WTC11 (cell line): Measurements from ENCODE around the gene ETV3.

ENCODE experiments used
- NFYB ChIP-seq: sonication (generic); formaldehyde crosslinking; conservative IDR thresholded peaks from 2 replicates; pipeline ENCODE4 v1.8.0; 2022; ENCODE audit warnings: low read depth, missing genetic modification reagents
- SMAD3 ChIP-seq: sonication (generic); formaldehyde crosslinking; IDR thresholded peaks from 2 replicates; pipeline ENCODE4 v1.8.0; 2022; ENCODE audit warnings: missing genetic modification reagents, mild to moderate bottlenecking, borderline replicate concordance
- SOX15 ChIP-seq: fragments of 250-450 bp; sonication (Bioruptor Pico); IDR thresholded peaks from 2 replicates; pipeline ENCODE4 v1.9.0; 2021; ENCODE audit warnings: mild to moderate bottlenecking
- TF ChIP-seq, protein P1 (sequence below): sonication (generic); formaldehyde crosslinking; IDR thresholded peaks from 2 replicates; pipeline ENCODE4 v1.8.0; 2023; ENCODE audit warnings: missing genetic modification reagents, mild to moderate bottlenecking, borderline replicate concordance
- TF ChIP-seq, protein P2 (sequence below): fragments of 200-600 bp; IDR thresholded peaks from 2 replicates; pipeline ENCODE4 v1.8.0; 2022; ENCODE audit warnings: antibody characterized with exemption
- TF ChIP-seq, protein P3 (sequence below): sonication (generic); formaldehyde crosslinking; IDR thresholded peaks from 2 replicates; pipeline ENCODE4 v1.8.1; 2023; ENCODE audit warnings: mild to moderate bottlenecking, moderate library complexity, missing genetic modification reagents
- TF ChIP-seq, protein P4 (sequence below): sonication (generic); formaldehyde crosslinking; IDR thresholded peaks from 2 replicates; pipeline ENCODE4 v1.8.1; 2022; ENCODE audit warnings: mild to moderate bottlenecking, moderate library complexity, missing genetic modification reagents
- TF ChIP-seq, protein P5 (sequence below): sonication (generic); formaldehyde crosslinking; IDR thresholded peaks from 2 replicates; pipeline ENCODE4 v1.8.1; 2022; ENCODE audit warnings: low read depth, missing genetic modification reagents, borderline replicate concordance
- TF ChIP-seq, protein P6 (sequence below): sonication (generic); formaldehyde crosslinking; IDR thresholded peaks from 2 replicates; pipeline ENCODE4 v1.8.1; 2023; ENCODE audit warnings: mild to moderate bottlenecking, missing genetic modification reagents
- TF ChIP-seq, protein P7 (sequence below): sonication (generic); formaldehyde crosslinking; conservative IDR thresholded peaks from 2 replicates; pipeline ENCODE4 v1.8.1; 2022; ENCODE audit warnings: mild to moderate bottlenecking, missing genetic modification reagents
- TF ChIP-seq, protein P8 (sequence below): sonication (generic); formaldehyde crosslinking; IDR thresholded peaks from 2 replicates; pipeline ENCODE4 v1.8.0; 2022; ENCODE audit warnings: mild to moderate bottlenecking, missing genetic modification reagents
- TF ChIP-seq, protein P9 (sequence below): sonication (generic); formaldehyde crosslinking; IDR thresholded peaks from 2 replicates; pipeline ENCODE4 v1.8.0; 2022; ENCODE audit warnings: mild to moderate bottlenecking, missing genetic modification reagents

DNA sequence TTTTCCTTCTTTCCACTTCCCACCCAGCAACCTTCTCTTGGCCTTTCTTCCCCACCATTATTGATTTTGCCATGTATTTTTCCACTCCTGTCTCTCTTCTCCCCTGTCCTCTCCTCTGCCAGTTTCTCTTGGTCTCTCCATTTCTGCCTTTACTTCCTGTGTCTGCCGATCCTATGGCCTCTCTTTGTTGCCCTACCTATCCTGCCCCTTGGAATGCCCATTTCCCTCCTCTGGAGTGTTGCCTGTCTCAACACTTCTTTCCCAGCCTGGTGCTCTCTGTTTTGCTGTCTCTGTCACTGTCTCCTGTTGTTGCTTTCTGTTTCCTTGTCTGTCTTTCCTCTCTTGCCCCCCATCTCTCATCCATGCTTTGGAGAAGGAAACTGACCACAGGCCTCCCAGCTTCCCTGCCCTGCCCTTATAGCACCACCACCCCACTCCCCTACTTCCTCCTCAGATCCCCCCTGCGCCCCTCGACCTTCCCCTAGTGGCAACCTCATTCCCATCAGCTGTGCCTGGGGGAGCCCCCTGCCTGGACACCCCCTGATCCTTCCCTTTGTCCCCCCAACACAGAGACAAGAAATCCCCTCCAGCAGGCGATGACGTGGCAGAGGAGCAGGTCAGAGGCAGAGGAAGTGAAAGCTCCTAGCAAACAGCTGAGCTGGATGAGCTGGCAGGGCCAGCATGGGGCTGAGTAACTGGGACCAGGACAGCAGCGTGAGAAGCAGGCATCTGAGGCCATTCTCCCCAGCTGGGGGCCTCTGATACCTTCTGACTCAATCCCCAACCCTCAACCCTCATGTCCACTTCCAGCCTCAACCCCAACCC is 32.0 kb downstream of the ETV3 start:
- TF ChIP-seq, protein P1, sequence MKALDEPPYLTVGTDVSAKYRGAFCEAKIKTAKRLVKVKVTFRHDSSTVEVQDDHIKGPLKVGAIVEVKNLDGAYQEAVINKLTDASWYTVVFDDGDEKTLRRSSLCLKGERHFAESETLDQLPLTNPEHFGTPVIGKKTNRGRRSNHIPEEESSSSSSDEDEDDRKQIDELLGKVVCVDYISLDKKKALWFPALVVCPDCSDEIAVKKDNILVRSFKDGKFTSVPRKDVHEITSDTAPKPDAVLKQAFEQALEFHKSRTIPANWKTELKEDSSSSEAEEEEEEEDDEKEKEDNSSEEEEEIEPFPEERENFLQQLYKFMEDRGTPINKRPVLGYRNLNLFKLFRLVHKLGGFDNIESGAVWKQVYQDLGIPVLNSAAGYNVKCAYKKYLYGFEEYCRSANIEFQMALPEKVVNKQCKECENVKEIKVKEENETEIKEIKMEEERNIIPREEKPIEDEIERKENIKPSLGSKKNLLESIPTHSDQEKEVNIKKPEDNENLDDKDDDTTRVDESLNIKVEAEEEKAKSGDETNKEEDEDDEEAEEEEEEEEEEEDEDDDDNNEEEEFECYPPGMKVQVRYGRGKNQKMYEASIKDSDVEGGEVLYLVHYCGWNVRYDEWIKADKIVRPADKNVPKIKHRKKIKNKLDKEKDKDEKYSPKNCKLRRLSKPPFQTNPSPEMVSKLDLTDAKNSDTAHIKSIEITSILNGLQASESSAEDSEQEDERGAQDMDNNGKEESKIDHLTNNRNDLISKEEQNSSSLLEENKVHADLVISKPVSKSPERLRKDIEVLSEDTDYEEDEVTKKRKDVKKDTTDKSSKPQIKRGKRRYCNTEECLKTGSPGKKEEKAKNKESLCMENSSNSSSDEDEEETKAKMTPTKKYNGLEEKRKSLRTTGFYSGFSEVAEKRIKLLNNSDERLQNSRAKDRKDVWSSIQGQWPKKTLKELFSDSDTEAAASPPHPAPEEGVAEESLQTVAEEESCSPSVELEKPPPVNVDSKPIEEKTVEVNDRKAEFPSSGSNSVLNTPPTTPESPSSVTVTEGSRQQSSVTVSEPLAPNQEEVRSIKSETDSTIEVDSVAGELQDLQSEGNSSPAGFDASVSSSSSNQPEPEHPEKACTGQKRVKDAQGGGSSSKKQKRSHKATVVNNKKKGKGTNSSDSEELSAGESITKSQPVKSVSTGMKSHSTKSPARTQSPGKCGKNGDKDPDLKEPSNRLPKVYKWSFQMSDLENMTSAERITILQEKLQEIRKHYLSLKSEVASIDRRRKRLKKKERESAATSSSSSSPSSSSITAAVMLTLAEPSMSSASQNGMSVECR (CRISPR knock-in tag), result no peak
- TF ChIP-seq, protein P2, sequence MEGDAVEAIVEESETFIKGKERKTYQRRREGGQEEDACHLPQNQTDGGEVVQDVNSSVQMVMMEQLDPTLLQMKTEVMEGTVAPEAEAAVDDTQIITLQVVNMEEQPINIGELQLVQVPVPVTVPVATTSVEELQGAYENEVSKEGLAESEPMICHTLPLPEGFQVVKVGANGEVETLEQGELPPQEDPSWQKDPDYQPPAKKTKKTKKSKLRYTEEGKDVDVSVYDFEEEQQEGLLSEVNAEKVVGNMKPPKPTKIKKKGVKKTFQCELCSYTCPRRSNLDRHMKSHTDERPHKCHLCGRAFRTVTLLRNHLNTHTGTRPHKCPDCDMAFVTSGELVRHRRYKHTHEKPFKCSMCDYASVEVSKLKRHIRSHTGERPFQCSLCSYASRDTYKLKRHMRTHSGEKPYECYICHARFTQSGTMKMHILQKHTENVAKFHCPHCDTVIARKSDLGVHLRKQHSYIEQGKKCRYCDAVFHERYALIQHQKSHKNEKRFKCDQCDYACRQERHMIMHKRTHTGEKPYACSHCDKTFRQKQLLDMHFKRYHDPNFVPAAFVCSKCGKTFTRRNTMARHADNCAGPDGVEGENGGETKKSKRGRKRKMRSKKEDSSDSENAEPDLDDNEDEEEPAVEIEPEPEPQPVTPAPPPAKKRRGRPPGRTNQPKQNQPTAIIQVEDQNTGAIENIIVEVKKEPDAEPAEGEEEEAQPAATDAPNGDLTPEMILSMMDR, result no peak
- TF ChIP-seq, protein P3, sequence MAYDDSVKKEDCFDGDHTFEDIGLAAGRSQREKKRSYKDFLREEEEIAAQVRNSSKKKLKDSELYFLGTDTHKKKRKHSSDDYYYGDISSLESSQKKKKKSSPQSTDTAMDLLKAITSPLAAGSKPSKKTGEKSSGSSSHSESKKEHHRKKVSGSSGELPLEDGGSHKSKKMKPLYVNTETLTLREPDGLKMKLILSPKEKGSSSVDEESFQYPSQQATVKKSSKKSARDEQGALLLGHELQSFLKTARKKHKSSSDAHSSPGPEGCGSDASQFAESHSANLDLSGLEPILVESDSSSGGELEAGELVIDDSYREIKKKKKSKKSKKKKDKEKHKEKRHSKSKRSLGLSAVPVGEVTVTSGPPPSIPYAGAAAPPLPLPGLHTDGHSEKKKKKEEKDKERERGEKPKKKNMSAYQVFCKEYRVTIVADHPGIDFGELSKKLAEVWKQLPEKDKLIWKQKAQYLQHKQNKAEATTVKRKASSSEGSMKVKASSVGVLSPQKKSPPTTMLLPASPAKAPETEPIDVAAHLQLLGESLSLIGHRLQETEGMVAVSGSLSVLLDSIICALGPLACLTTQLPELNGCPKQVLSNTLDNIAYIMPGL, result no peak
- TF ChIP-seq, protein P4, sequence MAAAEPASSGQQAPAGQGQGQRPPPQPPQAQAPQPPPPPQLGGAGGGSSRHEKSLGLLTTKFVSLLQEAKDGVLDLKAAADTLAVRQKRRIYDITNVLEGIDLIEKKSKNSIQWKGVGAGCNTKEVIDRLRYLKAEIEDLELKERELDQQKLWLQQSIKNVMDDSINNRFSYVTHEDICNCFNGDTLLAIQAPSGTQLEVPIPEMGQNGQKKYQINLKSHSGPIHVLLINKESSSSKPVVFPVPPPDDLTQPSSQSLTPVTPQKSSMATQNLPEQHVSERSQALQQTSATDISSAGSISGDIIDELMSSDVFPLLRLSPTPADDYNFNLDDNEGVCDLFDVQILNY, result no peak
- TF ChIP-seq, protein P5, sequence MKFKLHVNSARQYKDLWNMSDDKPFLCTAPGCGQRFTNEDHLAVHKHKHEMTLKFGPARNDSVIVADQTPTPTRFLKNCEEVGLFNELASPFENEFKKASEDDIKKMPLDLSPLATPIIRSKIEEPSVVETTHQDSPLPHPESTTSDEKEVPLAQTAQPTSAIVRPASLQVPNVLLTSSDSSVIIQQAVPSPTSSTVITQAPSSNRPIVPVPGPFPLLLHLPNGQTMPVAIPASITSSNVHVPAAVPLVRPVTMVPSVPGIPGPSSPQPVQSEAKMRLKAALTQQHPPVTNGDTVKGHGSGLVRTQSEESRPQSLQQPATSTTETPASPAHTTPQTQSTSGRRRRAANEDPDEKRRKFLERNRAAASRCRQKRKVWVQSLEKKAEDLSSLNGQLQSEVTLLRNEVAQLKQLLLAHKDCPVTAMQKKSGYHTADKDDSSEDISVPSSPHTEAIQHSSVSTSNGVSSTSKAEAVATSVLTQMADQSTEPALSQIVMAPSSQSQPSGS, result no peak
- no peak for TF ChIP-seq SMAD3
- TF ChIP-seq, protein P6, sequence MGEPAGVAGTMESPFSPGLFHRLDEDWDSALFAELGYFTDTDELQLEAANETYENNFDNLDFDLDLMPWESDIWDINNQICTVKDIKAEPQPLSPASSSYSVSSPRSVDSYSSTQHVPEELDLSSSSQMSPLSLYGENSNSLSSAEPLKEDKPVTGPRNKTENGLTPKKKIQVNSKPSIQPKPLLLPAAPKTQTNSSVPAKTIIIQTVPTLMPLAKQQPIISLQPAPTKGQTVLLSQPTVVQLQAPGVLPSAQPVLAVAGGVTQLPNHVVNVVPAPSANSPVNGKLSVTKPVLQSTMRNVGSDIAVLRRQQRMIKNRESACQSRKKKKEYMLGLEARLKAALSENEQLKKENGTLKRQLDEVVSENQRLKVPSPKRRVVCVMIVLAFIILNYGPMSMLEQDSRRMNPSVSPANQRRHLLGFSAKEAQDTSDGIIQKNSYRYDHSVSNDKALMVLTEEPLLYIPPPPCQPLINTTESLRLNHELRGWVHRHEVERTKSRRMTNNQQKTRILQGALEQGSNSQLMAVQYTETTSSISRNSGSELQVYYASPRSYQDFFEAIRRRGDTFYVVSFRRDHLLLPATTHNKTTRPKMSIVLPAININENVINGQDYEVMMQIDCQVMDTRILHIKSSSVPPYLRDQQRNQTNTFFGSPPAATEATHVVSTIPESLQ, result no peak
- TF ChIP-seq, protein P7, sequence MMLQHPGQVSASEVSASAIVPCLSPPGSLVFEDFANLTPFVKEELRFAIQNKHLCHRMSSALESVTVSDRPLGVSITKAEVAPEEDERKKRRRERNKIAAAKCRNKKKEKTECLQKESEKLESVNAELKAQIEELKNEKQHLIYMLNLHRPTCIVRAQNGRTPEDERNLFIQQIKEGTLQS (CRISPR knock-in tag), result no peak
- TF ChIP-seq, protein P8, sequence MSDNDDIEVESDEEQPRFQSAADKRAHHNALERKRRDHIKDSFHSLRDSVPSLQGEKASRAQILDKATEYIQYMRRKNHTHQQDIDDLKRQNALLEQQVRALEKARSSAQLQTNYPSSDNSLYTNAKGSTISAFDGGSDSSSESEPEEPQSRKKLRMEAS (CRISPR knock-in tag), result no peak
- TF ChIP-seq NFYB (CRISPR knock-in tag), result no peak
- TF ChIP-seq, protein P9, sequence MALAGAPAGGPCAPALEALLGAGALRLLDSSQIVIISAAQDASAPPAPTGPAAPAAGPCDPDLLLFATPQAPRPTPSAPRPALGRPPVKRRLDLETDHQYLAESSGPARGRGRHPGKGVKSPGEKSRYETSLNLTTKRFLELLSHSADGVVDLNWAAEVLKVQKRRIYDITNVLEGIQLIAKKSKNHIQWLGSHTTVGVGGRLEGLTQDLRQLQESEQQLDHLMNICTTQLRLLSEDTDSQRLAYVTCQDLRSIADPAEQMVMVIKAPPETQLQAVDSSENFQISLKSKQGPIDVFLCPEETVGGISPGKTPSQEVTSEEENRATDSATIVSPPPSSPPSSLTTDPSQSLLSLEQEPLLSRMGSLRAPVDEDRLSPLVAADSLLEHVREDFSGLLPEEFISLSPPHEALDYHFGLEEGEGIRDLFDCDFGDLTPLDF (CRISPR knock-in tag), result no peak
- no peak for TF ChIP-seq SOX15 (CRISPR knock-in tag)
